ENCODE data around the gene POLR2E.

GRCh38 chr19:1112268-1113029 lies 17.3 kb upstream of the POLR2E start:
- TF ChIP-seq CTCF (IDR thresholded peaks at IDR 0.05 in 2 of 3, conservative IDR thresholded peaks at IDR 0.05 in 1 of 3; ENCODE audit: borderline replicate concordance in 1 of 3, insufficient read depth in 1 of 3, low read depth in 2 of 3, low read length in 2 of 3): no peak
- TF ChIP-seq POLR2A (IDR thresholded peaks at IDR 0.05; ENCODE audit: borderline replicate concordance, extremely low read depth, insufficient read depth, insufficient read length): no peak
- TF ChIP-seq SP1 (IDR thresholded peaks at IDR 0.05; ENCODE audit: low read depth): no peak
- TF ChIP-seq ZBTB33 (IDR thresholded peaks at IDR 0.05; ENCODE audit: extremely low read depth, insufficient replicate concordance, low read length): no peak
- TF ChIP-seq POLR2AphosphoS5 (IDR thresholded peaks at IDR 0.05; ENCODE audit: low read depth, low read length): no peak
- TF ChIP-seq, protein P1, sequence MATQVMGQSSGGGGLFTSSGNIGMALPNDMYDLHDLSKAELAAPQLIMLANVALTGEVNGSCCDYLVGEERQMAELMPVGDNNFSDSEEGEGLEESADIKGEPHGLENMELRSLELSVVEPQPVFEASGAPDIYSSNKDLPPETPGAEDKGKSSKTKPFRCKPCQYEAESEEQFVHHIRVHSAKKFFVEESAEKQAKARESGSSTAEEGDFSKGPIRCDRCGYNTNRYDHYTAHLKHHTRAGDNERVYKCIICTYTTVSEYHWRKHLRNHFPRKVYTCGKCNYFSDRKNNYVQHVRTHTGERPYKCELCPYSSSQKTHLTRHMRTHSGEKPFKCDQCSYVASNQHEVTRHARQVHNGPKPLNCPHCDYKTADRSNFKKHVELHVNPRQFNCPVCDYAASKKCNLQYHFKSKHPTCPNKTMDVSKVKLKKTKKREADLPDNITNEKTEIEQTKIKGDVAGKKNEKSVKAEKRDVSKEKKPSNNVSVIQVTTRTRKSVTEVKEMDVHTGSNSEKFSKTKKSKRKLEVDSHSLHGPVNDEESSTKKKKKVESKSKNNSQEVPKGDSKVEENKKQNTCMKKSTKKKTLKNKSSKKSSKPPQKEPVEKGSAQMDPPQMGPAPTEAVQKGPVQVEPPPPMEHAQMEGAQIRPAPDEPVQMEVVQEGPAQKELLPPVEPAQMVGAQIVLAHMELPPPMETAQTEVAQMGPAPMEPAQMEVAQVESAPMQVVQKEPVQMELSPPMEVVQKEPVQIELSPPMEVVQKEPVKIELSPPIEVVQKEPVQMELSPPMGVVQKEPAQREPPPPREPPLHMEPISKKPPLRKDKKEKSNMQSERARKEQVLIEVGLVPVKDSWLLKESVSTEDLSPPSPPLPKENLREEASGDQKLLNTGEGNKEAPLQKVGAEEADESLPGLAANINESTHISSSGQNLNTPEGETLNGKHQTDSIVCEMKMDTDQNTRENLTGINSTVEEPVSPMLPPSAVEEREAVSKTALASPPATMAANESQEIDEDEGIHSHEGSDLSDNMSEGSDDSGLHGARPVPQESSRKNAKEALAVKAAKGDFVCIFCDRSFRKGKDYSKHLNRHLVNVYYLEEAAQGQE (IDR thresholded peaks at IDR 0.05; ENCODE audit: low read depth): no peak
- TF ChIP-seq JUND (IDR thresholded peaks at IDR 0.05): no peak
- TF ChIP-seq EZH2phosphoT487 (IDR thresholded peaks at IDR 0.05; ENCODE audit: borderline replicate concordance): no peak
